NCI-H226 (cell line): ENCODE measurements around the gene RASAL1.
"Not testable (repeated sequence)": the region's sequence is repeated elsewhere in the genome, so short reads cannot be mapped to it uniquely, and the experiment has no call there.

ENCODE experiments used
- DNase-seq: peaks from one replicate; pipeline ENCODE4 v3.0.0-alpha.2; 2015

The RASAL1 gene

DNA sequence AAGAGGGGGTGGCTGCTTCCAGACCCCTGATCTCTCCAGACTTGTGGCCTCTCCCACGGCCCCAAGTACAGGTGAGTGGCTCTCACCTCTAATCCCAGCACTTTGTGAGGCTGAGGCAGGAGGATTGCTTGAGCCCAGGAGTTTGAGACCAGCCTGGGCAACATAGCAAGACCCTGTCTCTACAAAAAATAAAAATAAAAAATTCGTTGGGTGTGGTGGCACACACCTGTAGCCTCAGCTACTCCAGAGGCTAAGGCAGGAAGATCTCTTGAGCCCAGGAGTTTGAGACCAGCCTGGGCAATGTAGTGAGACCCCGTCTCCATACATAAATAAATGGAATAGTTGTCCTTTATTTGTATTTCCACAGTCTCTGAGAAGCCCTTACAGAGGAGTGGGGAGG lies 6.2 kb upstream of the RASAL1 start:
- DNase-seq, result not testable (repeated sequence)

DNA sequence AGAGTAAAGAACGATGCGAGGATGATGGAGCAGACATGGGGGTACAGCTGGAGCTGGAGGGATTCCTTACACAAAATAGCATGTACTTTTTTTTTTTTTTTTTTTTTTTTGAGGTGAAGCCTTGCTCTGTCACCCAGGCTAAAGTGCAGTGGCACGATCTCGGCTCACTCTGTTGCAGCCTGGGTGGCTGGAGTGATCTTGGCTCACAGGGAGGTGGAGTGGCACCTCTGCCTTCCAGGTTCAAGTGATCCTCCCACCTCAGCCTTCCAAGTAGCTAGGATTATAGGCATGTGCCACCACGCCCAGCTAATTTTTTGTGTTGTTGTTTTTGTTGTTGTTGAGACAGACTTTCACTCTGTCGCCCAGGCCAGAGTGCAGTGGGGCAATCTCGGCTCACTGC lies 5.1 kb upstream of the RASAL1 start:
- DNase-seq, result no peak

DNA sequence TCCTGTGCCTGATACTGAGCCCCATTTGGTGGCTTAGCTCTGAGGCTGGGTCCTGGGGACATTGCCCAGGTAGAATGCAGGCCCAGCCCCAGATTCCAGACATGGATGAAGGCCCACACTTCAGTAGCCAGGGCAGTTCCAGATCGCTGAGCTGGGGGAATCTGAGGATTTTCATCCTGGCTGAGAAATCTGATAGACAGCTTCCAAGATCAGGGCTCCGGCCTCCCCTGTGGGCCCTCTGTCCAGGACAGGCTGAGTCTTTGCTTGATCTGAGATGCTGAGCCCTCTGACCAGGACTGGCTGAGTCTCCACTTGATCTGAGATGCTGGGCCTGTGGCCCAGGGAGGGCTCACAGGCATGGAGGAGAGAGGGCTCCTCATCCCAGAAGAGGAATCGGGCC lies 3.3 kb upstream of the RASAL1 start:
- no peak for DNase-seq

DNA sequence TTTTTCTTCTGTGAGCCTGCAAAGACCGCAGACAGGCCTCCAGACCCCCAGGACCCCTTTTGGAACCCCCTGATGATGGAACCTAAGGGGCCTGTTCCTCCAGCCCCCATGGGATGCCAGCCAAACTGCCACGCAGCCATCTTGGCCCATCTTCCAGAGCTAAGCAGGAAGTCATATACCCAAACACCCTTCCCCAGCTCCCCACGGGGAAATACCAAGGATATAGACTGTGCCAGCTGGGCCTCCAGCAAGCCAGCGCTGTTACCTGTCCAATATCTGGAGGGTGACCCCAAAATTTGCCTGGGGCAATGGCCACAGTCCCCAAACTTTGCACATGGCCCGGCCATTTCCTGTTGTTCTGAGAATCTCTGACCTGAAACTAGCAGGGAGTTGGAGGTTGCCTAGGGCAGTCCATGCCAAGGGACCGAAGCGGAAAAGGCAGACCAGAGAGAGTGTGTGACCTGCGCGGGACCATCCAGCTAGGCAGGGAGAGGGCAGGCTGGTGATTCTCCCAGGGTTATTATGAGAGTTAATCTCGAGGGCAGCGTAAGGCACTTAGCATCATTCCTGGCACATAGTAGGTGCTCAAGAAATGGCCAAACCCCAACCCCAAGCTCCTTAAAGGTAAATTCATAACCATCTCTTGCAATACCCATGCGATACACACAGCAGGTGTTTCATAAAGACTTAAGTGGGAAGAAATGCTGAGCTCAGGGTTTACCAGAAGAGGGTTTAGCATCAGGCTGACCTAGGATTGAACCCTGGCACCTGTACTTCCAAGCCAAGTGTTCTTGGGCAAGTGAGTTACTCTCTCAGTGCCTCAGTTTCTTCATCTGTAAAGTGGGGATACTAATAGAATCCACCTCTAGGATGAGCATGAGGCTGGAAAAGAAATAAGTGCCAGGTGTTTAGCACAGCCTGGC lies 2.6 kb upstream of the RASAL1 start:
- DNase-seq, result no peak

DNA sequence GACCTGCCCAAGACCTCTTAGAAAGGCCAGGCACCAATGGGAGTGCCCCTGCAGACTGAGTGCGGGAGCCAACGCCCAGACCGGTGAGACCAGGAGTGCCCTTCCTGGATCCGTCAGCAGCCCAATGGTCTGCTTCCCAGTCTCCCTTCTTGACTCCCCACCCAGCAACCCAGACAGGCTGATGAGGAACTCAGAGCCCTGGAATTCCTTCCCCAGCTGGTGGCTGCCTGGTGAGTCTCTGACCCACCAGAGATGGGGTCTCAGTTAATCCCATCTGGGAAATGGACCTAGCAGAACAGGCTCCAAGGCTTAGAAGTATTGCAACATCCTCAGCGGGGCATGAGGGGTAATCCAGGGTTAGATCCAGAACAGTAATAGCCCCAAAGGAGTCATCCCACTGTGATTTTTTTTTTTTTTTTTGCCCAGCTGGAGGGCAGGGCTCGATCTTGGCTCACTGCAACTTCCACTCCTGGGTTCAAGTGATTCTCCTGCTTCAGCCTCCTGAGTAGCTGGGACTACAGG lies 1.5 kb upstream of the RASAL1 start:
- DNase-seq, result no peak

DNA sequence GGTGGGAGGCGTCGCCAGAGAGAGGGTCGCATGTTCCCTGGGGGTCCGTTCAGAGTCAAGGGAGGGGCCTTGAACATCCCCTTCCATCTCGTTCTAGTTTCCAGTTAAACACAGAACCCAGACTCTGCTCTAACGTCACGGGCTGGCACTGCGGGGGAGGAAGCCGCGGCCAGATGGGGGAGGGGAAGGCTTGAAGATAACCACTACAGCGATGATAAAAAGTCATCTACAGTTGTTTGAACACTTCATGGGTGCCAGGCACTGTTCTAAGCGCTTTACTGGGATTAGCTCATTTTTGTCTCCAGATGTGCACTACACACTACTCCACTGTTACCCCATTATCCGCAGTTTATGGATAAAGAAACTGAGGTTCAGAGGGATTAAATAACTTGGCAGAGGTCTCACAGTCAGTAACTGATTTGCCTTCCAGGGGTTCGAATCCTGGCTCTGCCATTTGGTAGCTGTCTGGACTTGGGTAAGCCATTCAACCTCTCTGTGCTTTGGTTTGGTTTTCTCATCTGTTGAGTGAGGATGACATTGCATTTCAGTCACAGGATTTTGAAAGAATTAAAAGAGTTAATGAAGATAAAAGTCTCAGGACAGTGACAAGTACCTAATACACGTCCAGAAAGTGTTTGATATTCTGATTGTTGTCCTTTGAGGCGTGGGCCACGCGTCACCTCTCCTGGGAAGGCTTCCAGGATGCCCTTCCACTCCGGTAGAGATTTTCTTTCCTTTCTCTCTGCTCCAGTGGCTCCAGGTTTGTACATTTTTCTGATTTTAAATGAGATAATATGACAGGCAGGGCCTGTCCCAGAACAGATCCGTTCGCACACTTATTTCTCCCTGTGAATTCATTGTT lies 798 bp upstream of the RASAL1 start:
- DNase-seq, result peak; percentile 33

DNA sequence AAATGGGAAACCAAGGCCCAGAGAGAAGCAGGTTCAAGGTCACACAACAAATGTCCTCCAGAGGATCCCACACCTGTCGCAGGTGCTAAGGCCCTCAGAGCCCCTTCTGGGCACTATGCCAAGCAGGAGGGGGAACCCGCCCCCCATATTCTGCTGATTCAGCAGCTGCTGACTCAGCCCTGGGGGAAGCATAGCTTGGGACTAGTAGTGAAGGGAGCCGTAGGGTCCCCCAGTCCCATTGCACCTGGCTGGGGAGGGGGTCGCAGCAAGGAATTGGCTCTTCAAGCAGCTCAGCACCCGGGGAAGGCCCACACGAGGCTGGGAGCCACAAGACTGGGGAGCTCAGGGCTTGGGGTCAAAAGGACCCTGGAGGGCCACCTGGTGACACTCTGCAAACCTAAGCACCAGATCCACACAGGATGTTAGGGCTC lies 1.0 kb downstream of the RASAL1 start:
- no peak for DNase-seq

DNA sequence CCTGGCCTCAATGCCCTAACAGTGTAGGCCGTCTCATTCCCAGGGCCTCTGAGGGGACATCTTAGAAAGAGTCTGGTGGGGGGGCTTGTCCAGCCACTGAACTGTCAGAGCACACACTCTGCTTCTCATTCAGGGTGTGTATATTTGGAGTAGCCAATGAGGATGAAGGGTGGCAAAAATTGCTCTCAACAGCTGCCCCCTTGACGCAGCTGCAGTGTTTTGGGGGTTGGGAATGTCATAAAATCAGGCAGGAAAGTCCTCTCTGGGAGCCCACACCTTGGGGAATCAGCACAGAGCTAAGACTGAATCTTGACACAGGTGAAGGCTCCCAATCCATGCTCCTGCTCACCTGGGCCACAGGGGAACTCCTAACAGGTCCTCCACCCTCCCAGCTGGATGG lies 1.5 kb downstream of the RASAL1 start:
- DNase-seq, result no peak

DNA sequence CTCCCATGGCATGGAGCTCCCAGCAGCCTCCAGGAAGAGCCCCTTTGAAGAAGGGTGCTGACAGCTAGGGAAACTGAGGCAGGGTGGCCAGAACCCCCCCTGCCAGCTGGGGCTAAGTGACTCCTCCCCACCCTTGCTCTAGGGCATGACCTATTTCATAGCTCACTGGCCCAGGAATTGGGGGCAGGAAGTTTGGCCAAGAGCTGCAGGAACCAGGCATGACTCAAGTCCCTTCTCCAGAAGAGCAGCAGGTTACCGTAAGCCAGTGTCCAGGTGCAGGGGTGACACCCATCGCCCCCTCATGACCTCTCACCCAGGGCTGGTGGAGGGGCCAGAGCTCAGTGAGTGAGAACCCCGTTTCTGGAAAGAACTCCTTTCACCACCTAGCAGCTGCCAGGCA lies 1.9 kb downstream of the RASAL1 start:
- DNase-seq, result no peak

DNA sequence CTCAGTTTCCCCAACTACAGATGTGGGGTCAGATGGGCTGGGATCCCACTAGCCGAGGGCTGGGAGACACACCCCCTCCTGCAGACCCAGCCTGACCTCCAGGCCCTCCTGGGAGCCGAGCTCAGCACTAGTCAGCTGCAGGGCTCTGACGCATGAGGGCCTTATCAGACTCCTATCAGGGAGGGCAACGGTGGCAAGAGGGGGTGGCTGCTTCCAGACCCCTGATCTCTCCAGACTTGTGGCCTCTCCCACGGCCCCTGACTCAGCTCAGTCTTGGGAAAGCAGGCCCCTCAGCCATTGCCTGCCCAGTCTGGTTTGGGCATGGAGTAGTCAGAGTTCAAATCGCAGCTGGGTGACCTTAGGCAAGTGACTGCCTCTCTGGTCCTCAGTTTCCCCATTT lies 2.5 kb downstream of the RASAL1 start:
- DNase-seq, result no peak

DNA sequence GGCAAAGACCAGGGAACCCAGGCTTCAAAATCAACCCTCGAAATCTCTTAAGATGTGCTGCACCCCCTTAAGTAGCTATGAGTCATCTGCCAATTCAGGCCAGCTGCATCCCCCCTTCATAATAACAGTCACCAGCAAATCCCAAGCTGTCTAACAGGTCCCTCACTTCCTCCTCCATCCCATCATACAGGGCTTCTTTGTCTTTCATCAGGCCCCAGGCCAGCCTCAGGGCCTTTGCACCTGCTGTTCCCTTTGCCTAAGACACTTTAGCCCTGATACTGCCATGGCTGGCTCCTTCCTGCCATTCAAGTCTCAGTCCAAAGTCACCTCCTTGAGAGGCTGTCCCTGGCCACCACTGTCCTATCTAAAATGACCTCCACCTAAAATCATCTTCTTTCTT lies 4.0 kb downstream of the RASAL1 start:
- DNase-seq, result no peak

DNA sequence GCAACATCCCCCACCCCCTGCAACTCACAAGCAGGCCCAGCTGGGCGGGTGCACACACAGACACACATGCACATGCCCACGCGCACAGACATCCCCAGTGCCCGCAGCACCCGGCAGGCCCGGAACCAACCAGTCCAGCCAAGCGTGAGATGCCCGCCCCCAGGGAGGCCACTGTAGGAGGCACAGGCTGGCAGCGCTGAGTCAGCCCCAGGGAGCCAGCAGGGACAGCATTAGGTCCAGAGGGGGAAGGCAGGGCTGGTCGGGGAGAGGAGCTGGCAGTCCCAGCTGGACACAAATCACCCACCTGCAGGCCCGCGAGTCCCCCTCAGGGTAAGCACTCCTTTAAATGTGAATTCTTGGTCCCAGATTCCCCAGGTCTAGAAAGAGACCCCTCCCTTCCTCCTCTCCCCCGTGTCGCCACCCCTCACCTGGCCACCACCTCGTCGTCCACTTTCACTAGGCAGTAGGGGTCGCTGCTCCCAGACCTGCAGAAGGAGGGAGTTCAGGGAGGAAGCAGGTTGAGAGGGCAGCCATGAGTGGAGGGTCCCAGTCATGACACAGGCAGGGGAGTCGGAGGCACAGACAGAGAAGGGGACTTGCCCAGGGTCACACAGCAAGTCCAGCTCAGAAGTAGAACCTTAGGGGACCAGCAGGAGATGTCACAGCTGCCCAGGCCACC lies 5.0 kb downstream of the RASAL1 start:
- DNase-seq, result no peak

DNA sequence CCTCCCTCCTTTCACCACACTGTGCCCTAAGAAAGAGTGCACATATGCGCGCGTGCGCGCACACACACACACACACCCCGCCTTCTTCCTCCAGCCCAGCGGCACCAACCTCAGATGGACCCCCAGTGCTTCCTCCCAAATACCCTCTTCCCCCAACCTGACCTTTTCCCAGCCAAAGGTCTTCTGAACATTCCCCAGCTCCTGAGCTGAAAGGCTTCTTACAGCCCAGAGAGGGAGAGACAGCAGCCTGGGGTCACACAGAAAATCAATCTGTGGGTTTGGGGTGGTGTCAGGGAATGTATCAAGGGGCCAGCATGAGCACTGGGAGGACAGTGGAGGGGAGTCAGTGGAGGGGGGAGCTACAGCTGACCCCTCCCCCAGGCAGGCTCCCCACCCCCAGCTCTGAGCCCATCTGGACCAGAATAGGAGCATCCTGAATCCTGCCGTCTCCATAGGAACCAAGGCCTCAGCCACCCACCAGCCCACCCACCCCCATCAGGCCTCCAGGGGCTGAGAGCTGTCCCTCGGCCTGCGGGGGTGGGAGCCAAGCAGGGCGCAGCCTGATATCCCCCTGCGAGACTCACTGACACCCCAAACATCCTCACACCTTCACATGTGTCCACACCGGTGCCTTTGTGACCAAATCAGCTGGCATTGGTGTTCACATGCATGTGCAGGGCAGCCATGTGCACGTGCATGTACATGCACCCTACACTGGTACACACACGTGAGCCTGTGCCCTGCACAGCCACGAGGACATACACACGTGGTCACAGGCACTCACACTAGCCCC lies 5.7 kb downstream of the RASAL1 start:
- no peak for DNase-seq

DNA sequence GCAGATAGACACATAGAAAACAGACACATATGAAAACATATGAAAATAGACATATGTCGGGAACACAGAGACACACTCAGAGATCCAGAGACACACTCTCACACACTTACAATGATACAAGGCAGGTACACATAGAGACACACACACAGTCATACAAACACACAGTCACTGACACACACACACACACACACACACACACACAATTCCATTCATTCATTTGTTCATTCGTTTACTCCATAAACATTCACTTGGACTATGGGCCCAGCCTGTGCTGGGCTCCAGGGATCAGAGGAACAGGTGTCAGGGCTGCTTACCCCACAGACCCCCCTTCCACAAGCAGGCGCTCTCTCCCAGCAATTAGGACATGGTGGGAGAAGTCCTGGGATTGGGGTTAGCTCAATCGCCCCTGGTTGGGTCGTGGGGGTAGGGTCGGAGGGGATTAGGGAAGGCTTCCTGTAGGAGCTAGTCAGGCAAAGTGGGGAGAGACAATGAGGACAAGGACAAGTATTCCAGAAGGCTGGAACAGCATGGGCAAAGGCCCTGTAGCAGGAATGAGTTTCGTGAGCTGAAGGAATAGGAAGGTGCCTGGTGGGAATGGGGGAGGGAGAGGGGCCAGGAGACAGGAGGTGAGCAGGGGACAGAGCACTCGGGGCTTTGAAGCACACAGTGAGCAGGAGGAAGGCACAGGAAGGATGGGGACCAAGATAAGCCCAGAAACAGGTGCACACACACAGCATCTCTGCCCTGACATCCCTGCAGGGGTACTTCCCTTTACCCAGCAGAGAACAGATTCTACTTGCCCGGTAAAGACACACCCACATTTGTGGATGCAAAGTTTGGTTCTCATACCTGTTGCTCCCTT lies 6.5 kb downstream of the RASAL1 start:
- no peak for DNase-seq

DNA sequence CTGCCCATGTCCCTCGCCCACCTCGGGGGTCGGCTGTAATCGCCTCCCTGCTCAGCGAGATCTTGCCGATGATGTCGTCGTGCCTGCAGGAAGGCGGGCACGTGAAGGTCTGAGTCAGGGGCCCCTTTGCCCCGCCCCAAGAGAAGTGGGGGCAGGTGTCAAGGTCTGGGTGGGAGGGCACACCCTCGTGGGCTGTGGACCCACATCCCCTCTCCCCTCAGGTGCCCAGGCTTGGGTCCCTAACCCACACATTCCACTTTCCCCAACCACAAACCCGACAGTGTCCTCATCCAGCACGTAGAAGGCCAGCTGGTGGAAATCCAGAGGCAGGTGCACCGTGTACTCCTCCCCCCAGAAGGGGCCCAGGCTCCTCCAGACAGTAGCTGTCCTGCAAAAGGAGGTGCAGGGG lies 7.8 kb downstream of the RASAL1 start:
- no peak for DNase-seq

DNA sequence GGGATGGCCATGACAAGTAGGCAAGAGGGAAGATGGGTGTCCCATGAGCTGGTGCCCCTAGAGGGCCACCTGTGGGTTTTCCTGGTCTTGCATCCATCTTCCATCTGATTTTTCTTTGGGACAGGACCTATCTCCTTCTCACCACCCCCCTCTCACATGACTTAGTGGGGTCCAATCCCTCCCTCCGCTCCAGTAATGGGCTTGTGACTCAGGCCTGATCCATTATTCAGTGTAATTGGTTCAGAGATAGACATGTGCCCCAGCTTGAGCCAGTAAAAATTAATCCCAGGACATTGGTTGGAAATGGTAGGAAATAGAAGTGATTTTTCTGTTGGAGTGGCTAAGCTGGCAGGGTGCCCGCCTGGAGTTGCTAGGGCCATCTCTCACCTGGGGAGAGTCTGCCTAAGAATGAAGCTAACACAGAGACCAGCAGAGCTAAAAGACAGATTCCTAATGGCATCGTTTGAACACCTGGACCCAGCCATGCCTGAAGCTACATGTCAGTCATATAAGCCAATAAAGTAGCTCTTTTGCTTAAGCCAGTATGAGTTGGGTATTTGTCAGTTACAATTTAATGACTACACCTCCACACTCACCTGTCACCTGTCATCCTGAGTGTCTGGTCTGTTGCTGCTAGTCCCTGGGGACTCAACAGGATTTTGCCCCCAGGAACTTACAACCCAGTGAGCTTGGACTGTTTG lies 14.7 kb downstream of the RASAL1 start:
- DNase-seq, result no peak

DNA sequence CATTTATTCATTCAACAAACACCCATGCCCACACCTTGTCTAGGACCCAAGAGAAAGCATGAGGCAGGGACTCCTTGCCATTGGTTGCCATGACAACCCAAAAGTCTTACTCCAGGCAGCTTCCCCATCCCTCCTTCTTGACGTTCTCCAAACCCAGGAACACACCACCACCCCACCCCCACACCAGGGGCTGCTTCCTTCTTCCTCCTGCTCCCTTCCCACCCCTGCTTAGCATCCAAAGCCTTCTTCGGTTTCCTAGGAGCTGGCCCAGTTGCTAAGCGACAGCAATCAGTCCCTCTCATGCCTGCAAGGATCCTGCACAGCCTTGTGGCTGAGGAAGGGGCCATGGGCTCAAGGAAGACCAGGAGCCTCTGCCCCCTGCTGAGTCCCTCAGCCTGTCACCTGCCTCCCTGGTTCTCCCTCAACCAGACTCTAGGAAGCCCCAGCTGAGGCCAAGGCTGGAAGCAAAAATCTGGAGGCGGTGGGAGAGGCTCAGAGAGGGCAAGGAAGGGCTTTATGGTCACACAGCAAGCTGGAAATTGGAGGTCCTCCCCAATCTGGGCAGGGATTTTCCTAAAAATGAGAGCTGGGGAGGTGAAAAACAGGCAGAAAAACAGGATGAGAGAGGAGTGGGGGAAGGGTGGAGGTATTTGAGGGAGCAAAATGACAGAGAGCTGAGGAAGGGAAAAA lies 15.4 kb downstream of the RASAL1 start:
- no peak for DNase-seq

DNA sequence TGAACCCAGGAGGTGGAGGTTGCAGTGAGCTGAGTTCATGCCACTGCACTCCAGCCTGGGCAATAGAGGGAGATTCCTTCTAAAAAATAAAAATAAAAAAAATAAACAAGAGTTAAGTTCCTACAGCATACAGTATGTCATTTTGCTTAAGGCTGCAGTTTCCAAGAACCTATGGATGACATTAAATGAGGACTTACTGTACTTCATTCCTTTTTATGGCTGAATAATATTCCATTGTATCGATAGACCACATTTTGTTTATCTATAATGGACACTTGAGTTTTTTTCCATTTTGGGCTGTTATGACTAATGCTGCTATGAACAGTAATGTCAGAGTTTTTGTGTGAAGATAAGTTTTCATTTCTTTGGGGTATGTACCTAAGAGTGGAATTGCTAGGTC lies 17.4 kb downstream of the RASAL1 start:
- DNase-seq, result no peak

DNA sequence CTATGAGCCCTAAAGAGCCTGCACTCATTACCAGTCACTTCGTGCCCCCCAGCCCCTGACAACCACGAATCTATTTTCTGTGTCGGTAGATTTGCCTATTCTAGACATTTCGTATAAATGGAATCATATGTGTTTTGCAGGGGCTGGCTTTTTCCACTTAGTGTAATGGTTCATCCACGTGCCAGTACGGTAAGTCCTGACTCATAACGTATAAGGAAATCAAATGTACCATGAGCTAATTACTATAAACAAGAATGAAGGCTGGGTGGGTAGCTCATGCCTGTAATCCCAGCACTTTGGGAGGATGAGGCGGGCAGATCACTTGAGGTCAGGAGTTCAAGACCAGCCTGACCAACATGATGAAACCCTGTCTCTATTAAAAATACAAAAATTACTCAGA lies 17.9 kb downstream of the RASAL1 start:
- DNase-seq, result not testable (repeated sequence)

DNA sequence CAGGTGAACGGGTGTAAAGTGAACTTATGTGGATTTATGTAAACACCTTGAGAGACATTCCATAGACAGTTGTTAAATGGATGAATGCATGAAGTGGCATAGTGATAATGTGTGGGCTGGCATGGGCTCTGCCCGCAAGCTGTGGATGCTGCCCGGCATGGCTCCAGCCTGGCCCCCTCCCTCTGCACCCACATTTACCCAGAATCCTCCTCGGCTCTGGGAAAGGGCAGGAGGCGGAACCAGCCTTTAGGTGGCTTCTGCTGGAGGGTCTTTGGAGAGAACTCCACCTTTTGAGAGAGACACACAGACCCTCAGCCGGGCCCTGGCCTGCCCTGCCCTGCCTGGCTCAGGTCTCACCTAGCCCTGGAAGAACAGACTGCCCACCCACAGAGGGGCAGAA lies 18.7 kb downstream of the RASAL1 start:
- no peak for DNase-seq
